H9 (cell line): ENCODE data around the gene GAS6. TPM values are rescaled to one million over a fixed set of nuclear protein-coding genes. Genes with fewer than 3 reads are reported as not detected.

Experiments
- DNase-seq: peaks from one replicate; pipeline ENCODE4 v3.0.0-alpha.2; 2017
- H2AFZ ChIP-seq: one replicate; pipeline ENCODE4 v1.6.1; 2013; ENCODE audit warnings: mild to moderate bottlenecking, low read length, control low read depth, moderate library complexity
- H2AK5ac ChIP-seq: 2 replicates; pipeline ENCODE4 v1.6.1; 2013; ENCODE audit warnings: low read length, control low read depth, mixed read lengths; ENCODE audit not compliant: insufficient read length
- H2BK120ac ChIP-seq: one replicate; pipeline ENCODE4 v1.6.1; 2013; ENCODE audit warnings: low read depth, mild to moderate bottlenecking, low read length, control low read depth, inconsistent platforms; ENCODE audit not compliant: poor library complexity, severe bottlenecking
- H2BK12ac ChIP-seq: 2 replicates; pipeline ENCODE4 v1.6.1; 2013; ENCODE audit warnings: low read length, control low read depth, mixed read lengths, low read depth; ENCODE audit not compliant: insufficient read length
- H2BK15ac ChIP-seq: 2 replicates; pipeline ENCODE4 v1.6.1; 2013; ENCODE audit warnings: low read depth, low read length, control low read depth
- H2BK20ac ChIP-seq: one replicate; pipeline ENCODE4 v1.6.1; 2013; ENCODE audit warnings: low read depth, mild to moderate bottlenecking, low read length, control low read depth, inconsistent platforms; ENCODE audit not compliant: poor library complexity, severe bottlenecking
- H2BK5ac ChIP-seq: 2 replicates; pipeline ENCODE4 v1.6.1; 2013; ENCODE audit warnings: low read length, control low read depth, mixed read lengths; ENCODE audit not compliant: insufficient read length
- H3K14ac ChIP-seq: 2 replicates; pipeline ENCODE4 v1.6.1; 2013; ENCODE audit warnings: low read length, control low read depth; ENCODE audit not compliant: insufficient read depth
- H3K18ac ChIP-seq: 2 replicates; pipeline ENCODE4 v1.6.1; 2013; ENCODE audit warnings: low read depth, mild to moderate bottlenecking, mixed read lengths, low read length, control low read depth; ENCODE audit not compliant: insufficient read length
- H3K23ac ChIP-seq: 2 replicates; pipeline ENCODE4 v1.6.1; 2013; ENCODE audit warnings: low read length, control low read depth, mixed read lengths, low read depth; ENCODE audit not compliant: insufficient read length
- H3K23me2 ChIP-seq: 2 replicates; pipeline ENCODE4 v1.6.1; 2013; ENCODE audit warnings: low read depth, mild to moderate bottlenecking, mixed read lengths, low read length, control low read depth; ENCODE audit not compliant: insufficient read length, poor library complexity, severe bottlenecking
- H3K27ac ChIP-seq: 2 replicates; pipeline ENCODE4 v1.5.1; 2013; ENCODE audit warnings: low read length, control low read depth, mixed read lengths, low read depth; ENCODE audit not compliant: insufficient read length
- H3K27me3 ChIP-seq: 2 replicates; pipeline ENCODE4 v1.6.1; 2013; ENCODE audit warnings: low read length, control low read depth, inconsistent platforms; ENCODE audit not compliant: insufficient read depth
- H3K4ac ChIP-seq: 2 replicates; pipeline ENCODE4 v1.6.1; 2013; ENCODE audit warnings: low read depth, mild to moderate bottlenecking, control low read depth, inconsistent platforms, low read length, moderate library complexity
- H3K4me1 ChIP-seq: 2 replicates; pipeline ENCODE4 v1.6.1; 2013; ENCODE audit warnings: low read length, control low read depth, inconsistent platforms; ENCODE audit not compliant: insufficient read depth
- H3K4me2 ChIP-seq: 2 replicates; pipeline ENCODE4 v1.6.1; 2013; ENCODE audit warnings: low read length, control low read depth, mixed read lengths; ENCODE audit not compliant: insufficient read length, insufficient read depth
- H3K56ac ChIP-seq: 2 replicates; pipeline ENCODE4 v1.6.1; 2013; ENCODE audit warnings: low read depth, mild to moderate bottlenecking, mixed read lengths, low read length, control low read depth; ENCODE audit not compliant: insufficient read length
- H3K79me1 ChIP-seq: 2 replicates; pipeline ENCODE4 v1.6.1; 2013; ENCODE audit warnings: low read depth, mild to moderate bottlenecking, moderate library complexity, low read length, control low read depth, inconsistent platforms; ENCODE audit not compliant: insufficient read depth, poor library complexity, severe bottlenecking
- H3K79me2 ChIP-seq: 2 replicates; pipeline ENCODE4 v1.6.1; 2013; ENCODE audit warnings: low read length, control low read depth, inconsistent platforms; ENCODE audit not compliant: insufficient read depth
- H3K9ac ChIP-seq: 2 replicates; pipeline ENCODE4 v1.6.1; 2013; ENCODE audit warnings: low read length, control low read depth, mixed read lengths; ENCODE audit not compliant: insufficient read length; ENCODE audit errors: extremely low read depth
- H3K9me3 ChIP-seq: one replicate; pipeline ENCODE4 v1.6.1; 2013; ENCODE audit warnings: low read depth, low read length, inconsistent platforms; ENCODE audit not compliant: control insufficient read depth
- H3T11ph ChIP-seq: one replicate; pipeline ENCODE4 v1.6.1; 2013; ENCODE audit warnings: mild to moderate bottlenecking, low read length, control low read depth, inconsistent platforms
- H4K20me1 ChIP-seq: one replicate; pipeline ENCODE4 v1.6.1; 2013; ENCODE audit not compliant: control insufficient read depth, insufficient read length, insufficient read depth
- H4K5ac ChIP-seq: 2 replicates; pipeline ENCODE4 v1.6.1; 2013; ENCODE audit warnings: low read depth, mild to moderate bottlenecking, mixed read lengths, low read length, control low read depth; ENCODE audit not compliant: insufficient read length
- H4K8ac ChIP-seq: replicated peaks from 2 replicates; pipeline ENCODE4 v1.6.1; 2013; ENCODE audit warnings: low read length, control low read depth, mixed read lengths, low read depth; ENCODE audit not compliant: insufficient read length
- H4K91ac ChIP-seq: 2 replicates; pipeline ENCODE4 v1.6.1; 2013; ENCODE audit warnings: low read depth, mild to moderate bottlenecking, moderate library complexity, mixed read lengths, low read length, control low read depth; ENCODE audit not compliant: insufficient read length
- H3K27ac Mint-ChIP-seq, 3 experiments: 2 replicates in 2 of 3; 3 replicates in 1 of 3; pipeline ENCODE4 v1.8.0; 2020 to 2021; ENCODE audit warnings: mixed read lengths in 3 of 3, mild to moderate bottlenecking in 1 of 3, moderate library complexity in 1 of 3
- H3K27me3 Mint-ChIP-seq: 2 replicates; pipeline ENCODE4 v1.8.0; 2021; ENCODE audit warnings: low read depth, mild to moderate bottlenecking, moderate library complexity, mixed read lengths
- H3K36me3 Mint-ChIP-seq, 3 experiments: 2 replicates in 2 of 3; 3 replicates in 1 of 3; pipeline ENCODE4 v1.8.0; 2020 to 2021; ENCODE audit warnings: low read depth in 3 of 3, mixed read lengths in 3 of 3; ENCODE audit not compliant: insufficient read depth in 1 of 3
- H3K4me1 Mint-ChIP-seq, 2 experiments: 2 replicates each; pipeline ENCODE4 v1.8.0; 2020; ENCODE audit warnings: mixed read lengths in 2 of 2
- H3K4me3 Mint-ChIP-seq, 2 experiments: 2 replicates in 1 of 2; 3 replicates in 1 of 2; pipeline ENCODE4 v1.8.0; 2020 to 2021; ENCODE audit warnings: mild to moderate bottlenecking in 2 of 2, mixed read lengths in 2 of 2, moderate library complexity in 1 of 2
- H3K9me3 Mint-ChIP-seq, 2 experiments: 2 replicates in 1 of 2; 3 replicates in 1 of 2; pipeline ENCODE4 v1.8.0; 2020; ENCODE audit warnings: mild to moderate bottlenecking in 2 of 2, mixed read lengths in 2 of 2, moderate library complexity in 1 of 2
- CTCF ChIP-seq: fragments of 200-600 bp; sonication (generic); conservative IDR thresholded peaks from 3 replicates; pipeline ENCODE4 v1.8.0; 2021; ENCODE audit warnings: antibody characterized with exemption, mild to moderate bottlenecking
- WGBS: extraction: QIAGEN DNeasy Blood & Tissue Kit; methylation state at CpG from one replicate; pipeline ENCODE4 v1.1.7; 2013; ENCODE audit warnings: missing lambda C conversion rate, low lambda C conversion rate, mixed read lengths; ENCODE audit not compliant: insufficient read length; ENCODE audit errors: extremely low coverage; 5-methylcytosine and 5-hydroxymethylcytosine counted together
- total RNA-seq: library from RNA; stranded (reverse); gene quantifications from 2 replicates; pipeline ENCODE4 v1.2.1, GENCODE V29; 2021

Gene GAS6
- total RNA-seq, 1 experiment from 2014 or later, result 20.5 TPM

GRCh38 chr13:113879494-113880360 lies 15.9 kb upstream of the GAS6 start:
- no peak overlapping the region for H2AFZ ChIP-seq
- H4K20me1 ChIP-seq, result no peaks in the 10 kb centered on the region
- H3K9ac ChIP-seq, result no peak overlapping the region
- no peak overlapping the region; a peak in 1 of 7 replicates for H3K27ac Mint-ChIP-seq
- H3K27ac ChIP-seq, result no peak overlapping the region
- H3K56ac ChIP-seq, result no peak overlapping the region
- no CpG with 5 or more reads among the region's 11 CpGs for WGBS
- no peak overlapping the region for H3K23ac ChIP-seq
- no peaks in the 10 kb centered on the region for H3K9me3 ChIP-seq
- H3K18ac ChIP-seq, result no peak overlapping the region
- H3T11ph ChIP-seq, result no peak overlapping the region
- no peak overlapping the region for H4K5ac ChIP-seq
- H3K14ac ChIP-seq, result no peak overlapping the region
- H3K27me3 Mint-ChIP-seq, result peaks cover 10% of the 10 kb centered on the region
- no peaks in the 10 kb centered on the region; a peak in 2 of 7 replicates for H3K36me3 Mint-ChIP-seq
- H3K23me2 ChIP-seq, result no peaks in the 10 kb centered on the region
- H2BK5ac ChIP-seq, result no peak overlapping the region
- H3K4me3 Mint-ChIP-seq, result no peak overlapping the region
- H3K4me2 ChIP-seq, result no peak overlapping the region
- H2BK15ac ChIP-seq, result no peak overlapping the region
- H2AK5ac ChIP-seq, result no peak overlapping the region
- H3K79me2 ChIP-seq, result no peaks in the 10 kb centered on the region
- H3K4ac ChIP-seq, result no peak overlapping the region
- no peaks in the 10 kb centered on the region for H3K79me1 ChIP-seq
- H2BK12ac ChIP-seq, result no peak overlapping the region
- no peak for DNase-seq
- no peaks in the 10 kb centered on the region for H3K9me3 Mint-ChIP-seq
- no peak overlapping the region for H2BK20ac ChIP-seq
- no peak overlapping the region for H4K8ac ChIP-seq
- no peak overlapping the region for H4K91ac ChIP-seq
- no peaks in the 10 kb centered on the region for H3K4me1 ChIP-seq
- H3K4me1 Mint-ChIP-seq, result peaks cover 0 to 3% of the 10 kb centered on the region in 2 experiments; a peak in 1 of 4 replicates
- no peak overlapping the region for H2BK120ac ChIP-seq
- TF ChIP-seq CTCF, result no peak
- H3K27me3 ChIP-seq, result no peaks in the 10 kb centered on the region
